BLaER1 treated with 17β-estradiol and CSF1 and Interleukin-3, amounts not matched to agents 10 nM and 100 nM (cell line): Measurements from ENCODE around the gene TRIM2.

Experiments used
- H3K27ac ChIP-seq, 11 experiments: shearing (Covaris generic); formaldehyde crosslinking; 2 replicates each; pipeline ENCODE4 v1.8.1; 2022
- H3K27me3 ChIP-seq, 11 experiments: shearing (Covaris generic); formaldehyde crosslinking; 2 replicates each; pipeline ENCODE4 v1.8.1; 2022
- H3K36me3 ChIP-seq, 11 experiments: shearing (Covaris generic); formaldehyde crosslinking; 2 replicates each; pipeline ENCODE4 v1.8.1; 2022
- H3K4me1 ChIP-seq, 10 experiments: shearing (Covaris generic); formaldehyde crosslinking; 2 replicates each; pipeline ENCODE4 v1.8.1; 2022
- H3K4me2 ChIP-seq, 11 experiments: shearing (Covaris generic); formaldehyde crosslinking; 2 replicates each; pipeline ENCODE4 v1.8.1; 2022
- H3K4me3 ChIP-seq, 10 experiments: shearing (Covaris generic); formaldehyde crosslinking; 2 replicates each; pipeline ENCODE4 v1.8.1; 2022
- H3K9ac ChIP-seq, 11 experiments: shearing (Covaris generic); formaldehyde crosslinking; 2 replicates each; pipeline ENCODE4 v1.8.1; 2022
- H3K9me3 ChIP-seq, 11 experiments: shearing (Covaris generic); formaldehyde crosslinking; replicated peaks in 1 of 11; 2 replicates each; pipeline ENCODE4 v1.8.1; 2022
- H4K20me1 ChIP-seq, 11 experiments: shearing (Covaris generic); formaldehyde crosslinking; 2 replicates each; pipeline ENCODE4 v1.8.1; 2022
- Cebpa-rat ChIP-seq, 11 experiments: shearing (Covaris generic); IDR thresholded peaks; 2 replicates each; pipeline ENCODE4 v1.8.1; 2022

Gene TRIM2

DNA sequence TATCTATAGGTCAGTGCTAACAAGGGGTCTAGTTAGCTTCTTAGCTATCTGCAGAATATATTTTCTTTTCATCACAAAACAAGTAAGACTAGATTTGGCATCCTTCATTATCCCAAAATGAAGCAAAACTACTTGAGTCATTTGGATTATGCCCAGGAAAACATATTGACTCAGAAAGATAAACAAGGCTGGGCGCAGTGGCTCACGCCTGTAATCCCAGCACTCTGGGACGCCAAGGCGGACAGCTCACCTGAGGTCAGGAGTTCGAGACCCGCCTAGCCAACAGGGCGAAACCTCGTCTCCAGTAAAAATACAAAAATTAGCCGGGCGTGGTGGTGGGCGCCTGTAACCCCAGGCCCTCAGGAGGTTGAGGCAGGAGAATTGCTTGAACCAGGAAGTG, 122.3 kb downstream of the TRIM2 start:
- peaks cover 0 to 13% (median 0%) of the 10 kb centered on the region in 11 experiments; a peak in 2 of 22 replicates for H3K36me3 ChIP-seq

GRCh38 chr4:153327247-153327646, 123.0 kb downstream of the TRIM2 start:
- Histone ChIP-seq H3K9me3 (no peaks in the 10 kb centered on the region), H3K4me2 (no peak overlapping the region), H3K27ac (no peak overlapping the region)

More for the DNA sequence above, 122.3 kb downstream of the TRIM2 start:
- no peak for TF ChIP-seq Cebpa-rat (IDR thresholded peaks at IDR 0.05)
- Histone ChIP-seq H3K27ac (no peak overlapping the region), H4K20me1 (no peaks in the 10 kb centered on the region), H3K9ac (no peak overlapping the region), H3K4me1 (no peaks in the 10 kb centered on the region), H3K4me2 (no peak overlapping the region), H3K27me3 (no peaks in the 10 kb centered on the region), H3K4me3 (no peak overlapping the region), H3K9me3 (no peaks in the 10 kb centered on the region)

DNA sequence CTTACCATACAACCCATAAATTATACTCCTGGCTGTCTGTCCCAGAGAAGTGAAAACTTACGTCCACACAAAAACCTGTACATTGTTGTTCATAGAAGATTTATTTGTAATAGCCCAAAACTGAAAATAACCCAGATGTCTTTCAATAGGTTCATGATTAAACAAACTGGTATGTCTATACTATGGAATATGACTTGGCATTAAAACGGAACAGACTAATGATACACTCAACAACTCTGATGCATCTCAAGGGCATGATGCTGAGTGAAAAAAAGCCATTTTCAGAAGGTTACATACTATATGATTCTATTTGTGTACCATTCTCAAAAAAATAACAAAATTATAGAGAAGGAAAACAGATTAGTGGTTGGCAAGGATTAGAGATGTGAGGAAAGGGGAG, 128.7 kb downstream of the TRIM2 start:
- no peak overlapping the region for H3K9ac ChIP-seq
- no peak overlapping the region for H3K27ac ChIP-seq
- H3K4me3 ChIP-seq = no peak overlapping the region
- no peaks in the 10 kb centered on the region for H3K9me3 ChIP-seq
- TF ChIP-seq Cebpa-rat (IDR thresholded peaks at IDR 0.05) = no peak
- no peak overlapping the region for H3K4me2 ChIP-seq
- 0 out of 20 replicates have a peak, but pooled peaks cover 0 to 3% (median 0%) of the 10 kb centered on the region in 10 experiments for H3K4me1 ChIP-seq
- peaks cover 0 to 23% (median 0%) of the 10 kb centered on the region in 11 experiments; a peak in 6 of 22 replicates for H3K36me3 ChIP-seq
- no peaks in the 10 kb centered on the region for H4K20me1 ChIP-seq
- H3K27me3 ChIP-seq = no peaks in the 10 kb centered on the region

More at GRCh38 chr4:153327247-153327646, 123.0 kb downstream of the TRIM2 start:
- H4K20me1 ChIP-seq = no peaks in the 10 kb centered on the region
- no peaks in the 10 kb centered on the region for H3K4me1 ChIP-seq
- no peak overlapping the region for H3K4me3 ChIP-seq
- H3K36me3 ChIP-seq = peaks cover 0 to 13% (median 0%) of the 10 kb centered on the region in 11 experiments; a peak in 2 of 22 replicates
- no peak overlapping the region for H3K9ac ChIP-seq
- no peaks in the 10 kb centered on the region for H3K27me3 ChIP-seq
- TF ChIP-seq Cebpa-rat (IDR thresholded peaks at IDR 0.05) = no peak

- peaks cover 0 to 23% (median 0%) of the 10 kb centered on the region in 11 experiments; a peak in 6 of 22 replicates for H3K36me3 ChIP-seq
- H3K9ac ChIP-seq = no peak overlapping the region
- no peak for TF ChIP-seq Cebpa-rat (IDR thresholded peaks at IDR 0.05)
- peaks cover 0 to 10% (median 0%) of the 10 kb centered on the region in 10 experiments; a peak in 2 of 20 replicates for H3K4me1 ChIP-seq
- H3K9me3 ChIP-seq = no peaks in the 10 kb centered on the region
- no peak overlapping the region for H3K27ac ChIP-seq
- H3K27me3 ChIP-seq = no peaks in the 10 kb centered on the region
- H4K20me1 ChIP-seq = no peaks in the 10 kb centered on the region
- H3K4me3 ChIP-seq = no peak overlapping the region
- H3K4me2 ChIP-seq = no peak overlapping the region
Observed at GRCh38 chr4:153333874-153334273, 129.6 kb downstream of the TRIM2 start.

DNA sequence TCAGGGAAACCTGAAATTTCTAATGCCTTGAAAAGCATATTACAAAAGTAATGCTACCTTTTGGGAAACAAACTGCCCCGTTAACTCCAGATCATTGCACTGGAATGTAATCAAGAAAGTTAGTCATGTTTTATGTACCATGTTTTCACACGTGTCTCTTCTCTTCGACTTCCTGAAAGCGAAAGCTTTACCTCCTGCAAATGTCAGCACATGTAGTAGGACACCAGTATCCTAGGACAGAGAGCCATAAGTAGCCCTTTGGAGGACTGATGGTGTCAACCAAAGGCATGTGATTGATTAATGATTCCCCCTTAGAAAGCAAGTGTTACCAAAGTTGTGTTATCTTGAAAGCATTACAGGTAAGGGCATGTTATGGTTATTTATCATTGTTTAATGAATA, 131.4 kb downstream of the TRIM2 start:
- TF ChIP-seq Cebpa-rat (IDR thresholded peaks at IDR 0.05) = no peak
- no peak overlapping the region for H3K27ac ChIP-seq
- no peaks in the 10 kb centered on the region for H4K20me1 ChIP-seq
- H3K27me3 ChIP-seq = no peaks in the 10 kb centered on the region
- H3K9ac ChIP-seq = no peak overlapping the region
- no peak overlapping the region for H3K4me2 ChIP-seq
- H3K4me1 ChIP-seq = peaks cover 0 to 17% (median 11%) of the 10 kb centered on the region in 10 experiments; a peak in 16 of 20 replicates
- H3K9me3 ChIP-seq = 0 out of 22 replicates have a peak, but pooled peaks cover 0 to 5% (median 0%) of the 10 kb centered on the region in 11 experiments
- peaks cover 0 to 22% (median 0%) of the 10 kb centered on the region in 11 experiments; a peak in 7 of 22 replicates for H3K36me3 ChIP-seq
- no peak overlapping the region for H3K4me3 ChIP-seq

GRCh38 chr4:153337686-153338085, 133.4 kb downstream of the TRIM2 start:
- no peak overlapping the region for H3K27ac ChIP-seq
- no peak for TF ChIP-seq Cebpa-rat (IDR thresholded peaks at IDR 0.05)
- no peak overlapping the region for H3K4me2 ChIP-seq
- H3K27me3 ChIP-seq = no peaks in the 10 kb centered on the region
- peaks cover 0 to 22% (median 0%) of the 10 kb centered on the region in 11 experiments; a peak in 7 of 22 replicates for H3K36me3 ChIP-seq
- no peak overlapping the region for H3K9ac ChIP-seq
- H3K9me3 ChIP-seq = 0 out of 22 replicates have a peak, but pooled peaks cover 0 to 5% (median 0%) of the 10 kb centered on the region in 11 experiments
- peaks cover 17 to 37% (median 31%) of the 10 kb centered on the region in 10 experiments for H3K4me1 ChIP-seq
- H3K4me3 ChIP-seq = no peak overlapping the region
- H4K20me1 ChIP-seq = no peaks in the 10 kb centered on the region

GRCh38 chr4:153341575-153342090, 137.4 kb downstream of the TRIM2 start:
- Histone ChIP-seq H3K27me3 (no peaks in the 10 kb centered on the region), H3K9me3 (0 out of 22 replicates have a peak, but pooled peaks cover 0 to 5% (median 0%) of the 10 kb centered on the region in 11 experiments), H3K36me3 (peaks cover 0 to 5% (median 0%) of the 10 kb centered on the region in 11 experiments; a peak in 1 of 22 replicates), H3K9ac (peak overlapping the region in 9 of 11 experiments; percentile 3 to 98 (median 93); a peak in 17 of 22 replicates), H3K4me1 (peaks cover 42 to 62% (median 51%) of the 10 kb centered on the region in 10 experiments), H3K4me3 (peak overlapping the region in 3 of 10 experiments; percentile 5 to 21 (median 16); a peak in 4 of 20 replicates), H4K20me1 (no peaks in the 10 kb centered on the region), H3K27ac (peak overlapping the region in 10 of 11 experiments; percentile 14 to 97 (median 94); a peak in 18 of 22 replicates), H3K4me2 (peak overlapping the region; percentile 77 to 92 (median 87))
- TF ChIP-seq Cebpa-rat (IDR thresholded peaks at IDR 0.05) = peak in 5 of 11 experiments; percentile 14 to 40 (median 27); a peak in 2 of 22 replicates

GRCh38 chr4:153342751-153343552, 138.7 kb downstream of the TRIM2 start:
- Histone ChIP-seq H3K4me3 (peak overlapping the region in 5 of 10 experiments; percentile 71 to 92 (median 78); a peak in 7 of 20 replicates), H3K4me1 (peaks cover 55 to 72% (median 64%) of the 10 kb centered on the region in 10 experiments)

More at GRCh38 chr4:153342751-153343552, 138.7 kb downstream of the TRIM2 start:
- Histone ChIP-seq H3K9me3 (0 out of 22 replicates have a peak, but pooled peaks cover 0 to 5% (median 0%) of the 10 kb centered on the region in 11 experiments), H3K27ac (peak overlapping the region in 9 of 11 experiments; percentile 70 to 97 (median 95); a peak in 17 of 22 replicates), H3K9ac (peak overlapping the region in 9 of 11 experiments; percentile 3 to 98 (median 93); a peak in 14 of 22 replicates), H4K20me1 (no peaks in the 10 kb centered on the region), H3K4me2 (peak overlapping the region; percentile 77 to 92 (median 87)), H3K36me3 (peaks cover 0 to 5% (median 0%) of the 10 kb centered on the region in 11 experiments; a peak in 1 of 22 replicates), H3K27me3 (no peaks in the 10 kb centered on the region; a peak in 1 of 22 replicates)
- no peak for TF ChIP-seq Cebpa-rat (IDR thresholded peaks at IDR 0.05)
